Lower leg skin (tissue), 3 donors: ENCODE data around the gene NOB1.

Experiments
- POLR2A ChIP-seq, 2 donors: fragments of 450-650 bp; IDR thresholded peaks; one replicate each; pipeline ENCODE4 v1.6.1; 2016 to 2017; ENCODE audit warnings: antibody characterized with exemption in 2 of 2, mild to moderate bottlenecking in 1 of 2, moderate library complexity in 1 of 2
- TF ChIP-seq, protein P1 (sequence below), 3 donors: fragments of 450-650 bp; IDR thresholded peaks; one replicate each; pipeline ENCODE4 v1.5.1; 2016; ENCODE audit warnings: antibody characterized with exemption in 3 of 3, mild to moderate bottlenecking in 3 of 3, moderate library complexity in 2 of 3

DNA sequence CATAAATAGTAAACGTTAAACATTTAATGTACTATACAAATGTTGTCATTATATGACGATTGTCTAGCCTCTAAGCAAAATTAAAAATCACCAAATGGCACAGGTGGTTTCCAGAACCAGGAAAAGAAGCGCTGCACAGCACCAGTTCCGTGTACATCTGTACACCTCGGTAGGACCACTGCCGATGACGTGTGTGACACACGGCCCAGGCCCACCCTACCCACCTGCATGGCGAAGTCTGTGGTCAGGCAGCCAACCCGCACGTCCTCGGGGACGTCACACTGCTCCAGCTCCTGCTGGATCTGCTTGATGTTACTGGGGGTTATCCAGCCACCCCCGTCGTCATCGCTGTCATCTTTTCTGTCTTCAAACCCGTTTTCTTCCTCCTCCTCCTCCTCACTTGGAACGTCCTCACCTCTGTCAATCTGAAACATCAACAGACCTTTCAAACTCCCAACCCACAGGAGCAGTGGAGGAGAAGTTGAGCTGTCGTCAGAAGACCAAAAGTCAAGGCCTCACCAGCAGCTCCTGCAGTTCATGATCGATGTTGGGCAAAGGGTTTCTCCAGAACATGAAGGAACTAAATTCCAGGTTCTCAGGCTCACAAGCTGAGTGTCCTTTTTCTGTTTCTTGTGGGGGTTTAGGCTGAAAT is 5.9 kb downstream of the NOB1 start:
- TF ChIP-seq, protein P1, sequence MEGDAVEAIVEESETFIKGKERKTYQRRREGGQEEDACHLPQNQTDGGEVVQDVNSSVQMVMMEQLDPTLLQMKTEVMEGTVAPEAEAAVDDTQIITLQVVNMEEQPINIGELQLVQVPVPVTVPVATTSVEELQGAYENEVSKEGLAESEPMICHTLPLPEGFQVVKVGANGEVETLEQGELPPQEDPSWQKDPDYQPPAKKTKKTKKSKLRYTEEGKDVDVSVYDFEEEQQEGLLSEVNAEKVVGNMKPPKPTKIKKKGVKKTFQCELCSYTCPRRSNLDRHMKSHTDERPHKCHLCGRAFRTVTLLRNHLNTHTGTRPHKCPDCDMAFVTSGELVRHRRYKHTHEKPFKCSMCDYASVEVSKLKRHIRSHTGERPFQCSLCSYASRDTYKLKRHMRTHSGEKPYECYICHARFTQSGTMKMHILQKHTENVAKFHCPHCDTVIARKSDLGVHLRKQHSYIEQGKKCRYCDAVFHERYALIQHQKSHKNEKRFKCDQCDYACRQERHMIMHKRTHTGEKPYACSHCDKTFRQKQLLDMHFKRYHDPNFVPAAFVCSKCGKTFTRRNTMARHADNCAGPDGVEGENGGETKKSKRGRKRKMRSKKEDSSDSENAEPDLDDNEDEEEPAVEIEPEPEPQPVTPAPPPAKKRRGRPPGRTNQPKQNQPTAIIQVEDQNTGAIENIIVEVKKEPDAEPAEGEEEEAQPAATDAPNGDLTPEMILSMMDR (IDR thresholded peaks at IDR 0.05): no peak
- no peak for TF ChIP-seq POLR2A (IDR thresholded peaks at IDR 0.05)
